Esophagus muscularis mucosa (tissue), 4 donors: Measurements from ENCODE around the gene MEIOSIN. TPM values are rescaled to one million over a fixed set of nuclear protein-coding genes. Genes with fewer than 3 reads are reported as not detected.
A peak's percentile ranks its signal among the peaks of the same experiment; 100 is the strongest.
"Not testable (repeated sequence)": the region's sequence is repeated elsewhere in the genome, so short reads cannot be mapped to it uniquely, and the experiment has no call there.

ENCODE experiments used
- DNase-seq: peaks from one replicate; pipeline ENCODE4 v3.0.0-alpha.2; 2017; ENCODE audit errors: extremely low spot score
- H3K27ac ChIP-seq, 4 donors: fragments of 200-600 bp; sonication (generic); replicated peaks in 1 of 4; 1 replicate in 3 of 4; 2 replicates in 1 of 4; pipeline ENCODE4 v1.5.1; 2016 to 2019; ENCODE audit warnings: mild to moderate bottlenecking in 1 of 4
- H3K27me3 ChIP-seq, 4 donors: fragments of 200-600 bp; sonication (generic); one replicate each; pipeline versions ENCODE4 v1.5.1 to v1.6.0; 2016 to 2019
- H3K36me3 ChIP-seq, 4 donors: fragments of 200-600 bp; sonication (generic); one replicate each; pipeline ENCODE4 v1.5.1; 2016 to 2019
- H3K4me1 ChIP-seq, 4 donors: fragments of 200-600 bp; sonication (generic); one replicate each; pipeline ENCODE4 v1.5.1; 2016 to 2019
- H3K4me3 ChIP-seq, 4 donors: fragments of 200-600 bp; sonication (generic); 1 replicate in 2 of 4; 2 replicates in 2 of 4; pipeline ENCODE4 v1.5.1; 2016 to 2019; ENCODE audit warnings: mild to moderate bottlenecking in 4 of 4, moderate library complexity in 1 of 4
- H3K9me3 ChIP-seq, 4 donors: fragments of 200-600 bp; sonication (generic); 1 replicate in 3 of 4; 2 replicates in 1 of 4; pipeline ENCODE4 v1.5.1; 2016 to 2019
- EP300 ChIP-seq: sonication (generic); formaldehyde crosslinking; IDR thresholded peaks from one replicate; pipeline ENCODE4 v1.6.1; 2017; ENCODE audit warnings: antibody characterized with exemption
- POLR2A ChIP-seq: fragments of 450-650 bp; IDR thresholded peaks from one replicate; pipeline ENCODE4 v1.6.1; 2017; ENCODE audit warnings: antibody characterized with exemption, moderate library complexity, mild to moderate bottlenecking, low read depth
- POLR2AphosphoS5 ChIP-seq, 2 donors: sonication (generic); formaldehyde crosslinking; IDR thresholded peaks; one replicate each; pipeline ENCODE4 v1.6.1; 2017; ENCODE audit warnings: antibody characterized with exemption in 2 of 2
- WGBS: methylation state at CpG from one replicate; pipeline ENCODE4 v1.1.5; 2018; 5-methylcytosine and 5-hydroxymethylcytosine counted together
- intact Hi-C: fragments of 100-400 bp; cut with DNase I; formaldehyde crosslinking; loops from one replicate; pipeline ENCODE4 v1.15.1; 2023
- total RNA-seq, 4 donors: library from RNA; depleted of rRNA; stranded (reverse); fragments of >200 nt; gene quantifications; one replicate each; pipeline versions ENCODE4 v1.1.0 to v1.2.1, GENCODE V29; 2016
- TF ChIP-seq, protein P1 (sequence below), 3 experiments: fragments of 200-600 bp in 2 of 3; fragments of 450-650 bp in 1 of 3; sonication (generic) in 2 of 3; IDR thresholded peaks; one replicate each; pipeline ENCODE4 v1.5.1; 2017 to 2019; ENCODE audit warnings: antibody characterized with exemption in 3 of 3, mild to moderate bottlenecking in 2 of 3, moderate library complexity in 1 of 3

The MEIOSIN gene
- total RNA-seq, 4 donors from 2014 or later, result not detected

DNA sequence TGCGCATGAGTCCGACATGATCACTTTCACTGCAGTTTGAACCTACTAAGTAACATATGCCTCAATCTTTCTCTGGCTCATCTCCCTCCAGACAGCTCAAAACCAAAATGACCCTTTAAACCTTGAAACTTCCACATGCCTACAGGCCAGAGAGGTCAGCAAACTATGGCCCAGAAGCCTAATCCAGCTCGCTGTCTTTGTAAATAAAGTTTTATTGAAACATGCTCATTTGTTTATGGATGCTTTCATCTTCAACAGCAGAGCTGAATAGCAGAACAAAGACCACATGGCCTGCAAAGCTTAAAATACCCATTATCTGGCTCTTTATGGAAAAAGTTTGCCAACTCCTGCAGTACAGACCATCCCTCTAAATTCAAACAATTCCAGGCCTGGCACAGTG, 18.1 kb upstream of the MEIOSIN start:
- H3K9me3 ChIP-seq, result no peaks in the 10 kb centered on the region
- intact Hi-C loops, result no loop called here
- H3K4me1 ChIP-seq, result peaks cover 7 to 32% (median 26%) of the 10 kb centered on the region in 4 donors
- no peaks in the 10 kb centered on the region for H3K27me3 ChIP-seq
- no peak for DNase-seq
- peaks cover 22 to 35% (median 26%) of the 10 kb centered on the region in 4 donors for H3K36me3 ChIP-seq
- WGBS, result 94% methylated on average over 3 of the region's 3 CpGs
- TF ChIP-seq EP300, result no peak
- TF ChIP-seq, protein P1, sequence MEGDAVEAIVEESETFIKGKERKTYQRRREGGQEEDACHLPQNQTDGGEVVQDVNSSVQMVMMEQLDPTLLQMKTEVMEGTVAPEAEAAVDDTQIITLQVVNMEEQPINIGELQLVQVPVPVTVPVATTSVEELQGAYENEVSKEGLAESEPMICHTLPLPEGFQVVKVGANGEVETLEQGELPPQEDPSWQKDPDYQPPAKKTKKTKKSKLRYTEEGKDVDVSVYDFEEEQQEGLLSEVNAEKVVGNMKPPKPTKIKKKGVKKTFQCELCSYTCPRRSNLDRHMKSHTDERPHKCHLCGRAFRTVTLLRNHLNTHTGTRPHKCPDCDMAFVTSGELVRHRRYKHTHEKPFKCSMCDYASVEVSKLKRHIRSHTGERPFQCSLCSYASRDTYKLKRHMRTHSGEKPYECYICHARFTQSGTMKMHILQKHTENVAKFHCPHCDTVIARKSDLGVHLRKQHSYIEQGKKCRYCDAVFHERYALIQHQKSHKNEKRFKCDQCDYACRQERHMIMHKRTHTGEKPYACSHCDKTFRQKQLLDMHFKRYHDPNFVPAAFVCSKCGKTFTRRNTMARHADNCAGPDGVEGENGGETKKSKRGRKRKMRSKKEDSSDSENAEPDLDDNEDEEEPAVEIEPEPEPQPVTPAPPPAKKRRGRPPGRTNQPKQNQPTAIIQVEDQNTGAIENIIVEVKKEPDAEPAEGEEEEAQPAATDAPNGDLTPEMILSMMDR (IDR thresholded peaks at IDR 0.05), result no peak
- TF ChIP-seq POLR2AphosphoS5 (IDR thresholded peaks at IDR 0.05), result no peak
- no peak for TF ChIP-seq POLR2A
- no peak overlapping the region for H3K4me3 ChIP-seq
- no peak overlapping the region for H3K27ac ChIP-seq

DNA sequence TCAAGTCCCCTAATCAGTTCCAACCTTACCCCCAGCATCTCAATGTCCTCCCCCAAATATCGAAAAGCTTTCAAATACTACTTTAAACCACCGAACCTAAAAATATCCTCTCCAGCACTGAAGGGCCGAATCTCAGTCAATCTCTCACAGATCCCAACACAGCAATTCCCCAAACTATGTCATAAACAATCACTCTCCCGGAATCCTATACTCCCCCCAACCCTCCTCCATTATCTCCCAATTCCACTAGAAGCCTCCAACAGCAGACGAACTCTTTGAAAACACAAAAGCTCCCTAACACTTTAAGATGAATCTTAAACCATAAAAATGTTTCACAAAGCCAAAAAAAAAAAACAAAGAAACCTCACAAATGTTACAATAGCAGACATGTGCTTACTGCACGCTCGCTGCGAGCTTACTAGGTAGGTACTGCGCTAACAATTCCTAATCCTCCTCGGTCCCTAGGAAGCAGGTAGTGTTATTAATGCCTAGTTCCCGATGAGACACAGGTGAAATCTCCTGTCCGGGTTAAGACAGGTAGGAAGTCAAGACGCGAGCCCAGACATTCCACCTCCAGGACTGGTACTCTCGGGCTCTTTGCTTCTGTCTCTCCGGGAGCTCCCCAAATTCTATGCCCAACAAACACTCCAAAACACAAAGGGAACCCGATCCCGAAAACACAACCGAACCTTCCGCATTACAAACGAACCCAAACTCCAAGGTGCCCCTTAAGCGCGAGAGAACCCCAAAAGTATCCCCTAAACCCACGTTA, 16.7 kb upstream of the MEIOSIN start:
- no peaks in the 10 kb centered on the region for H3K27me3 ChIP-seq
- H3K9me3 ChIP-seq, result no peaks in the 10 kb centered on the region
- WGBS, result 2% methylated on average over 24 of the region's 24 CpGs
- peak overlapping the region; percentile 89 to 95 (median 92) for H3K27ac ChIP-seq
- DNase-seq, result no peak
- TF ChIP-seq EP300 (no peak), POLR2A (no peak), POLR2AphosphoS5 (IDR thresholded peaks at IDR 0.05) (no peak)
- TF ChIP-seq, protein P1 (IDR thresholded peaks at IDR 0.05), result no peak
- peaks cover 16 to 32% (median 22%) of the 10 kb centered on the region in 4 donors for H3K36me3 ChIP-seq
- H3K4me3 ChIP-seq, result peak overlapping the region; percentile 55 to 81 (median 70)
- intact Hi-C loops, result no loop called here
- H3K4me1 ChIP-seq, result peaks cover 7 to 25% (median 20%) of the 10 kb centered on the region in 4 donors

GRCh38 chr19:45717131-45717982, 15.9 kb upstream of the MEIOSIN start:
- WGBS, result 0% methylated on average over 40 of the region's 51 CpGs
- H3K9me3 ChIP-seq, result no peaks in the 10 kb centered on the region
- peak overlapping the region; percentile 89 to 95 (median 92) for H3K27ac ChIP-seq
- H3K4me3 ChIP-seq, result peak overlapping the region; percentile 55 to 81 (median 70)
- H3K27me3 ChIP-seq, result no peaks in the 10 kb centered on the region
- peak; percentile 100 for DNase-seq
- H3K4me1 ChIP-seq, result peaks cover 7 to 30% (median 24%) of the 10 kb centered on the region in 4 donors
- intact Hi-C loops, result no loop called here
- TF ChIP-seq, protein P1 (IDR thresholded peaks at IDR 0.05), result peak in 2 of 3 experiments; percentile 14 to 38
- peak; percentile 44 for TF ChIP-seq POLR2A
- TF ChIP-seq POLR2AphosphoS5 (IDR thresholded peaks at IDR 0.05), result peak; percentile 92 to 99
- no peak for TF ChIP-seq EP300
- H3K36me3 ChIP-seq, result peaks cover 8 to 25% (median 17%) of the 10 kb centered on the region in 4 donors

- Histone ChIP-seq H3K27ac (peak overlapping the region; percentile 89 to 95 (median 92)), H3K36me3 (peaks cover 2 to 24% (median 14%) of the 10 kb centered on the region in 4 donors), H3K4me3 (peak overlapping the region; percentile 55 to 81 (median 70)), H3K27me3 (no peaks in the 10 kb centered on the region), H3K4me1 (peaks cover 10 to 32% (median 24%) of the 10 kb centered on the region in 4 donors), H3K9me3 (no peaks in the 10 kb centered on the region)
- no peak for TF ChIP-seq EP300
- TF ChIP-seq, protein P1 (IDR thresholded peaks at IDR 0.05), result no peak
- no peak for TF ChIP-seq POLR2AphosphoS5 (IDR thresholded peaks at IDR 0.05)
- no peak for TF ChIP-seq POLR2A
- 51% methylated on average over 10 of the region's 12 CpGs for WGBS
- no peak for DNase-seq
- intact Hi-C loops, result loop anchor here (2.0 kb wide), 1 partner anchor 49 kb away; no protein-coding TSS in a partner anchor
These were observed 15.1 kb upstream of the MEIOSIN start for GRCh38 chr19:45717983-45718650.

DNA sequence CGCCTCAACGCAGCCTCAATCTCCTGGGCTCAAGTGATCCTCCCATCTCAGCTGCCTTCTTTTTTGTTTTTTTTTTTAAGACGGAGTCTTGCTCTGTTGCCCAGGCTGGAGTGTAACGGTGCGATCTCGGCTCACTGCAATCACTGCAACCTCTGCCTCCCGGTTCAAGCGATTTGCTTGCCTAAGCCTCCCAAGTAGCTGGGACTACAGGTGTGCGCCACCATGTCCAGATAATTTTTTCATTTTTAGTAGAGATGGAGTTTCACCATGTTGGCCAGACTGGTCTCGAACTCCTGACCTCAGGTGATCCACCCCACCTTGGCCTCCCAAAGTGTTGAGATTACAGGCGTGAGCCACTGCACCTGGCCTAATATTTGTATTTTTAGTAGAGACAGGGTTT, 13.2 kb upstream of the MEIOSIN start:
- H3K27ac ChIP-seq, DNase-seq, H3K4me3 ChIP-seq, intact Hi-C loops, H3K9me3 ChIP-seq, H3K27me3 ChIP-seq: not testable (repeated sequence)
- 99% methylated on average over 11 of the region's 11 CpGs for WGBS
- peaks cover 0 to 26% (median 14%) of the 10 kb centered on the region in 4 donors for H3K36me3 ChIP-seq
- H3K4me1 ChIP-seq, result peaks cover 10 to 32% (median 24%) of the 10 kb centered on the region in 4 donors

DNA sequence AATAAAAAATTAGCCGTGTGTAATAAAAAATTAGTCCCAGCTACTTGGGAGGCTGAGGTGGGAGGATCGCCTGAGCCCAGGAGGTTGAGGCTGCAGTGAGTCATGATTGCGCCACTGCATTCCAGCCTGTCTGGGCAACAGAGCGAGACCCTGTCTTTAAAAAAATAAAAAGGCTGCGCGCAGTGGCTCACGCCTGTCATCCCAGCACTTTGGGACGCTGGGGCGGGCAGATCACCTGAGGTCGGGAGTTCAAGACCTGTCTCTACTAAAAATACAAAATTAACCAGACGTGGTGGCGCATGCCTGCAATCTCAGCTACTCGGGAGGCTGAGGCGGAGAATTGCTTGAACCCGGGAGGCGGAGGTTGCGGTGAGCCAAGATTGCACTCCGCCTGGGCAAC, 4.6 kb upstream of the MEIOSIN start:
- H3K4me3 ChIP-seq, result not testable (repeated sequence)

More for the DNA sequence above, 4.6 kb upstream of the MEIOSIN start:
- H3K9me3 ChIP-seq, H3K27ac ChIP-seq, H3K27me3 ChIP-seq, intact Hi-C loops, DNase-seq: not testable (repeated sequence)
- peaks cover 11 to 34% (median 25%) of the 10 kb centered on the region in 4 donors for H3K4me1 ChIP-seq
- WGBS, result 97% methylated on average over 18 of the region's 18 CpGs
- peaks cover 0 to 12% (median 0%) of the 10 kb centered on the region in 4 donors for H3K36me3 ChIP-seq
